Activated T-helper 1 cell treated with Interleukin-2 at 50 U/mL for 16 hours (primary cell): ENCODE measurements around the gene CARD9.
"Not testable (repeated sequence)": the region's sequence is repeated elsewhere in the genome, so short reads cannot be mapped to it uniquely, and the experiment has no call there.

ENCODE experiments used
- DNase-seq: peaks from one replicate; pipeline ENCODE4 v3.0.0-alpha.2; 2020; ENCODE audit warnings: low read depth

The CARD9 gene

DNA sequence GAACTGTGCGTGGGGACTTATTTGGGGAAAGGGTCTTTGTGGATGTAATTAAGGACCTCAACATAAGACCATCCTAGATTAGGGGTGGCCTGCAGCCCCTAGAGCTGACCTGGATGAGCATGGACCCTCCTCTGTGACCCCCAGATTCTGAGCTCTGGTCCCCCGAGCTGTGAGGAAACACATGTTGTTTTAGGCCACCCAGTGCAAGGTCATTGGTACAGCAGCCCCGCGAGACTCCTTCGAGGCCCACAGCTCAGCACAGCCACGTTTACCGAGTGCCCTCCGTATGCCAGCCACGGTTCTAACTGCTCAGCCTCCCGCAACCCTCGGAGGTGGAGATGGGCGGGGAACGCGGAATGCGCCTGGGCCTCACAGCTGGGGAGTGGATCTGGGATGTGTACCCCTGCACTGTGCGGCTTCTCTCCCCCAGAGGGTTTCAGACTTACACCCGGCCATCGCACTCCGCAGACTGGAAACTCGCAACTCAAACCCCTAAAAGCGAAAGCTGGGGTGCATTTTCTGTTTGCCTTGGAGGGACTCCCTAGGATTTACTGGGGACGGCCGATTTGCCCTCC lies 50.6 kb downstream of the CARD9 start:
- no peak for DNase-seq

DNA sequence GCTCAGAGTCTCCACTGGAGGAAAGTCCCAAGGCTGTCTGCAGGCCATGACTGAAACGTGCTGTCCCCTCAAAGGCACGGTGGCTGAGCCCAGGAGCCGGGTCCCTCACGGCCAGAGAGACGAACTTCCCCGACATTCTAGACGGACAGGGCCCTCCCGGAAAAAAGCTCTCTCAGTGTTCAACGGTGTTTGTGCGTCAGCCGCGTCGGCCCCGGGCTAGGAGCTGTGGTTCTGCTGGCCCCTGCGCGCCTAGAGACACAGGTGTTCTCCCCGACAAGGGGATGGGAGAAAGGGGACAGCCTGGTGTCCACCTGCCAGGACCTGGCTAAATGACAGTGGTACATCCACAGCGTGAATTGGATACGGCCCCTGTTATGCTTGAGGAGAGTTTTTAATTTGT lies 51.9 kb downstream of the CARD9 start:
- DNase-seq = no peak

DNA sequence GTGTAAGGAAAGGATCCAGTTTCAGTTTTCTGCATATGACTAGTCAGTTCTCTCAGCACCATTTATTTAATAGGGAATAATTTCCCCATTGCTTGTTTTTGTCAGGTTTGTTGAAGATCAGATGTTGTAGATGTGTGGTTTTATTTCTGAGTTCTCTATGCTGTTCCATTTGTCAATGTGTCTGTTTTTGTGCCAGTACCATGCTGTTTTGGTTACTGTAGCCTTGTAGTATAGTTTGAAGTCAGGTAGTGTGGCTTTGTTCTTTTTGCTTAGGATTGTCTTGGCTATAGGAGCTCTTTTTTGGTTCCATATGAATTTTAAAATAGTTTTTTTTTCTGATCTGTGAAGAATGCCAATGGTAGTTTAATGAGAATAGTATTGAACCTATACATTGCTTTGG lies 52.5 kb downstream of the CARD9 start:
- not testable (repeated sequence) for DNase-seq

DNA sequence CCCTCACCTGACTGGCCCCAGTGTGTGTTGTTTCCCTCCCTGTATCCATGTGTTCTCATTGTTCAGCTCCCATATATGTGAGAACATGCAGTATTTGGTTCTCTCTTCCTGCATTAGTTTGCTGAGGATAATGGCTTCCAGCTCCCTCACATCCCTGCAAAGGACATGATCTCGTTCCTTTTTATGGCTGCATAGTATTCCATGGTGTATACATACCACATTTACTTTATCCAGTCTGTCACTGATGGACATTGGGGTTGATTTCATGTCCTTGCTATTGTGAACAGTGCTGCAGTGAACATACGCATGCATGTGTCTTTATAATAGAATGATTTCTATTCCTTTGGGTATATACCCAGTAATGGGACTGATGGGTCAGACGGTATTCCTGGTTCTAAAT lies 53.5 kb downstream of the CARD9 start:
- not testable (repeated sequence) for DNase-seq

DNA sequence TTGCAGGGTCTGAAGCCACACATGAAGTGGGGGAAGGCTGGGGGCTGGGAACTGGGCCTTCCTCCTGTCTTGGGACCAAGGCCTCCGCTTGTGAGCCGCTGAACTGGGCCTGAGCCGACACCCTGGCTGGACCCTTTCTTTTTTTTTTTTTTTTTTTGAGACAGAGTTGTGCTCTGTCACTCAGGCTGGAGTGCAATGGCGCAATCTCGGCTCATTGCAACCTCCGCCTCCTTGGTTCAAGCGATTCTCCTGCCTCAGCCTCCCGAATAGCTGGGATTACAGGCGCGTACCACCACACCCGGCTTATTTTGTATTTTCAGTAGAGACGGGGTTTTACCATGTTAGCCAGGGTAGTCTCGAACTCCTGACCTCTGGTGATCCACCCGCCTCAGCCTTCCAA lies 54.2 kb downstream of the CARD9 start:
- DNase-seq = not testable (repeated sequence)

DNA sequence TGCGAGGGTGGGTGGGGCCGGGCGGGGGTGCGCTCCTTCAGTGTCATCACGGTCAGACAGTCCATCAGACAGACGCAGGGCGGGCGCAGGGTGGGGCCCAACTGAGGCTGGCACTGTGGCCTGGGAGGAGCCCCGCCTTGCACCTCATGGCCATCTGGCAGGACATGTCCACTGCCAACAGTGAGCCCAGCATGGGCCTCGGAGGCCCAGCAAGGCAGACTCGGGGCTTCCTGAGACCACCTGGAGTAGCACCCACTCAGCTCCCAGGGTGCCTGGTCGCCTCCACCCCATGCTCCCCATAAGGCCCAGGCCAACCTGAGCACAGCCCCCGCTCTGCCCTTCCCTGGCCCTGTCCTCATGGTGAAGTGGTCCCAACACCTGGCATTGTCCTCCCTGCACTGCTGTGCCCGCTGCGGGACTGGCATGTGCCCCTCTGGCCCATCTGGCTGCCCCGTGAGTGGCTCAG lies 54.7 kb downstream of the CARD9 start:
- no peak for DNase-seq

DNA sequence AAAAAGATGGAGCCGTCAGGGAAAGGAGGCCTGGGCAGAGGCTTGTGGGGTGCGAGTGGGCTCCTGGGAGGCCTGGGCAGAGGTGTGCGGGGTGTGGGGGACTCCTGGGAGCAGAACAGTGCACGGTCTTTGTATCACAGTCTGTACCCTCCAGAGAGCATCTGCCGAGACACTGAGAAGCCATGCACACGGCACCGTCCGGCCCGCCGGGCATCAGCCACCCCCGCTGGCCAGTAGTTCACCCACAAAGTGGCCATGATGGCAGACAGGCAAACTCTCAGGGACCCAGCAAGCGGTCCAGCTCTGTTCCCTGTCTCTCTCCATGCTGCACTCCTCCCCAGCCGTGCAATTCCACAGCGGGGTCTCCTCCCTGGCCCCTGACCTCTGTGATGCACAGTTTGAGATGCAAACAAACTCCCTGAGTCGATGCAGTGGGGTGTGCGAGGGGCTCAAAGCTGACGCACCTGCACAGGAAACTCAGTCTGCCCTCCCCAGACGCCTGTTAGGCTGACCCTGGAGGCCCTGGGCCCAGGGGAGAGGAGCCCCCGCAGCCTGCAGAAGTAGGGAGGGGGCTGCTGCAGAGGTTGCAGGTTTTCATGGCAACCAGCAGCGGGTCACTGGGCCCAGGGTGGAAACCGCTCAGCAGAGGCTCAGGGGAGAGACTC lies 55.2 kb downstream of the CARD9 start:
- DNase-seq = no peak

DNA sequence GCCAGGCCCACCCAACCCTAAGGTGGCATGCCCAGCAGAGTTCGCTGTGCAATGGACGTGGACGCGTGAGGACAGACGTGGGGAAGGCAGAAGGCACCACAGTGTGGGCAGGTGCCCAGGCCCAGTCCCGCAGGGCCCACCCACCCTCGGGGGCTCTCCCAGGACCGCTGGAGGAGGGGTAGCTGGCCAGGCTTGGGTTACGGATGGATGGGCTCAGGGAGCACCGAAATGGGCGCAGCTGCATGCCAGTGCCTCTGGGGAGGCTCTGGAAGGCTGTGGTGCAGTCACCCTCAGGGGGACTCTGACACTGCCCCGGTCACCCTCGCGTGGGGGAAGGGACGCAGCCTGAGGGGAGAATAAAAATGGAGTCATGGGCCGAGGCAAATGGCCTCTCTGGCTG lies 55.8 kb downstream of the CARD9 start:
- DNase-seq = no peak

DNA sequence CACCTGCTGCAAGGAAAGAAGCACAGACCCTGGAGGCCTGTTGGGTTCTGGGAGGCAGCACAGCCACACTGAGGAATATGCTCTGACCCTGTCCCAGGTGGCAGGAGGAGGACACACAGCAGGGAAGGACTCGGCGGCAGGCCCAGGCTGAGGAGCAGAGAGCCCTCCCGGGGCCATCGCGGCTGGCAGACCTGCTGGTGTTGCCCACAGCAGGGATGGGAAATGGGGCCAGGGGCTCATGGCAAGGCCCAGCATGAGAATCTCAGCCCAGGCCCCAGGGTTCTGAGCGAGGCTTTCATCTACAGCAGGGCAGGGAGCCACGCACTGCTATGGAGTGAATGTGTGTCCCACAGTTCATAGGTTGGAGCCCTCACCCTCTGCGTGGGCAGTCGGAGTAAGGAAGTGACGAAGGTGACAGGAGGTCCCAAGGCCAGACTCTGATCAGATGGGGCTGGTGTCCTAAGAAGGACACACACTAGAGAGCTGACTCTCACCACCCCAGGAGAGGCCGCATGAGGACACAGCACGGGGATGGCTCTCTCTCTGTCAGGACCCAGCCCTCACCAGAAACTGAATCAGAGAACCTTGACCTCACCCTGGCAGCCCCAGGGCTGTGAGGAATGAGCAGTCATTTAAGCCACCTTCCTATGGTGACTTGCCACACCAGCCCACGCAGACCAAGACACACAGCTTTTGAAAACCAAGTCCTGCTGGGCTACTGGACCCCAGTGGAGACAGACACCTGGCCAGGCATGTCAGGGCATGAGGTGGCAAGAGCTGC lies 56.4 kb downstream of the CARD9 start:
- DNase-seq = no peak

DNA sequence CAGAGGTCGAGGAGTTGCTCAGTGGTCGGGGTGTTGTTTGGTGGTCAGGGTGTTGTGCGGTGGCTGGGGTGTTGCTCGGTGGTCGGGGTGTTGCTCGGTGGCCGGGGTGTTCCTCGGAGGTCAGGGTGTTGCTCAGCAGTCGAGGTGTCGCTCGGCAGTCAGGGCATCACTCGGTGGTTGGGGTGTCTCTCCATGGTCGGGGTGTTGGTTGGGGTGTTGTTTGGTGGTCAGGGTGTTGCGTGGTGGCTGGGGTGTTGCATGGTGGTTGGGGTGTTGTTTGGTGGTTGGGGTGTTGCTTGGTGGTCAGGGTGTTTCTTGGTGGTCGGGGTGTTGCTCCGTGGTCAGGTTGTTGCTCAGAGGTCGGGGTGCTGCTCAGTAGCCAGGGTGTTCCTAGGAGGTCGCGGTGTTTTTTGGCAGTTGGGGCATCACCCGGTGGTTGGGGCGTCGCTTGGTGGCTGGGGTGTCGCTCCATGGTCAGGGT lies 57.2 kb downstream of the CARD9 start:
- DNase-seq = no peak

DNA sequence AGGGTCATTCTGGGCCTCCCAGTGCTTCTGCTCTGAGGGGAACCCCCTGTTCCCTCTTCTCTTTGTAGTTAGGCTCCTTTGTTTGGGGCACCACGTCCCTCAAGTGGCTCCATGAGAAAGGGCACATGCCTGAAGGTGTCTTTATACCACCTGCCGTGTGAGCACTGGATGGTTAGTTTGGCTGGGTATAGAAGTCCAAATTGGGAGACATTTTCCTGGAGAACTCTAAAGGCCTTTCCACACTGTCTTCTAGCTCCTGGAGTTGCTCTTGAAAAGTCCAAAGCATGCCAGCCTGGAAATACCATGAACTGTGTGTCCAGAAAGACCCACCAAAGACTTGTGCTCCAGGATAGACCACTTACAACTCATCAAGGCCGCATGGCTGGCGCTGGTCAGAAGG lies 58.5 kb downstream of the CARD9 start:
- no peak for DNase-seq

DNA sequence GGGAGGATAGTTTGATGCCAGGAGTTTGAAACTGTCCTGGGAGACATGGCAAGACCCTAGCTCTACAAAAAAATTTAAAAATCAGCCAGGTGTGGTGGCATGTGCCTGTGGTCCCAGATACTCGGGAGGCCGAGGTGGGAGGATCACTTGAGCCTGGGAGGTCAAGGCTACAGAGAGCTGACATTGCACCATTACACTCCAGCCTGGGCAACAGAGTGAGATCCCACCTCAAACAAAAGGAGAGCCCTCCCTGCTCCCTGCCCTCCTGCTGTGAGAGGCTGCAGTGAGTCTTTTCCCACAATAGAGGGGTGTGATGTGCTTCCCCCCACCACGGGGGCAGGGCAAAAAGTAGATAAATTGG lies 59.4 kb downstream of the CARD9 start:
- DNase-seq = no peak
